HG02884 (cell line): ENCODE measurements around the gene COPG1.
"Not testable (repeated sequence)": the region's sequence is repeated elsewhere in the genome, so short reads cannot be mapped to it uniquely, and the experiment has no call there.

Source experiments
- ATAC-seq: cut with Tn5 transposase; IDR thresholded peaks from one replicate; pipeline ENCODE4 v1.9.1; 2021; ENCODE audit warnings: mild to moderate bottlenecking, moderate library complexity; ENCODE audit not compliant: unreplicated experiment

Gene COPG1

DNA sequence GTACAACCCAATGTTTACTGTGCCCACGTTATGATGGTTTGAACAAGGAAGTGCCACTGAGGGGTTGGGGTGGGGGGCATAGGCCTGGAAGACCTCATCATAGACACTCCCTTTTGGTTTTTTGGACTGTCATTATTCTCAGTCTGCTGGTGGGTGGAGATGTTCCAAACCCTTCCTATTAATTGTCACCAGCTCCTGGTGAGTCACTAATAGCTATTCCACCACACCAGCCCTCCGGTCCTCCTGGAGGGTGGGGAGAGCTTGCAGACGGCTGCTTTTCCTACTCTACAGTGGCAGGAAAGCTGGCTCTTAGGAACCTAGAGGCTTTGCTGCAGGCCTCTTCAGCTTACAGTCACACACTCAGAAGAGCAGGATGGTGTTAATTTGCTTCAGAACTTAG, 9.0 kb upstream of the COPG1 start:
- no peak for ATAC-seq

DNA sequence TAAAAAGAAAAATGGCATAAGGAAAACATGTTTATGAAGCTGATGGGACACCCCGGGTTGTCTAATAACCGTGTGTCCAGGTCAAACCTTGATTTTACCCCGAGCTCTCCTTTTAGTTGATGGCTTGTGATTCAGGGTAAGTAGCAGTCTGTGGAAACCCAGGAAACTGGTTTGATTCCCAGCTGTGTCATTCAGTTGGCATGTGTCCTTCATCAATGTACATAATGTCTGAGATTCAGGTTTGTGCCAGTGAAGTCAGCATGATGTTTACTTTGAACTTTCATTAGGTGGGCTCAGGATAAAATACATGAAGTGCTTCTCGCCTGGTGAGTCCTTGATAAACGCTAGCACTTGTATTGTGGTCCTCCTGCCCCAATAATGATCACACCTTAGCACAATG, 4.3 kb upstream of the COPG1 start:
- ATAC-seq: no peak

DNA sequence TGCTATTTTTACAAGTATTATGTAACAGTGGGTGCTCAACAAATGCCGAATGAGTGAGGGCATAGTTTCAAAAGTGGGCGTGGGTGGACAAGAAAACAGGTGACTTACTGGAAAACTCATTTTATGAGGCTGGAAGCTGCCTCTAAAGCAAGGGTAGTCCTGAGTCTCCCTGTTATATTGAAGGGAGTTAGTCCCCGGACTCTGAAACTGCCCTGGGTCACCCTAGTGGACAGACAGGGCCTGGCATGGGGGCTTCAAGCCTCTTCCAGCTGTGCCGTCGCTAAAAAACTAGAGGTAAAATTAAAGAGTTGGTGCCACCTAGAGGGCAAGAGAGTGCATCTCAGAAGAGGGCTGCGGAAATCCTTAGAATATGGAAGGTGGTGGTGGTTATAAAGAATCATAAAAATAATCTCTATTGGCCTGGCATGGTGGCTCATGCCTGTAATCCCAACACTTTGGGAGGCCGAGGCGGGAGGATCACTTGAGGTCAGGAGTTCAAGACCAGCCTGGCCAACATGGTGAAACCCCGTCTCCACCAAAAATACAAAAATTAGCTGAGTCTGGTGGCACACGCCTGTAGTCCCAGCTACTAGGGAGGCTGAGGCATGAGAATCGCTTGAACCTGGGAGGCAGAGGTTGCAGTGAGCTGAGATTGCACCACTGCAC, 3.6 kb upstream of the COPG1 start:
- ATAC-seq: not testable (repeated sequence)

DNA sequence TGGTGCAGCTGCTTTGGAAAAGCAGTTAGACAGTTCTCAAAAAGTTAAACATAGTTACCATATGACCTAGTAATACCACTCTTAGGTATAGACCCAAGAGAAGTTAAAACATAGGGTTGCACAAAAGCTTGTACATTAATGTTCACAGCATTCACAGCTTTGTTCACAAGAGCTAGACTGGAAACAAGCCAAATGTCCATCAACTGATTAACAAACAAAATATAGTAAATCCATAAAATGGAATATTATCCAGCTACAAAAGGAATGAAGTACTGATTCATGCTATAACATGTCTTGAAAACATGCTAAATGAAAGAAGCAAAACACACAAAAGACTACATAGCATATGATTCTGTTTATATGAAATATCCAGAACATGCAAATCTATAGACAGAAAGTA, 2.8 kb upstream of the COPG1 start:
- no peak for ATAC-seq

DNA sequence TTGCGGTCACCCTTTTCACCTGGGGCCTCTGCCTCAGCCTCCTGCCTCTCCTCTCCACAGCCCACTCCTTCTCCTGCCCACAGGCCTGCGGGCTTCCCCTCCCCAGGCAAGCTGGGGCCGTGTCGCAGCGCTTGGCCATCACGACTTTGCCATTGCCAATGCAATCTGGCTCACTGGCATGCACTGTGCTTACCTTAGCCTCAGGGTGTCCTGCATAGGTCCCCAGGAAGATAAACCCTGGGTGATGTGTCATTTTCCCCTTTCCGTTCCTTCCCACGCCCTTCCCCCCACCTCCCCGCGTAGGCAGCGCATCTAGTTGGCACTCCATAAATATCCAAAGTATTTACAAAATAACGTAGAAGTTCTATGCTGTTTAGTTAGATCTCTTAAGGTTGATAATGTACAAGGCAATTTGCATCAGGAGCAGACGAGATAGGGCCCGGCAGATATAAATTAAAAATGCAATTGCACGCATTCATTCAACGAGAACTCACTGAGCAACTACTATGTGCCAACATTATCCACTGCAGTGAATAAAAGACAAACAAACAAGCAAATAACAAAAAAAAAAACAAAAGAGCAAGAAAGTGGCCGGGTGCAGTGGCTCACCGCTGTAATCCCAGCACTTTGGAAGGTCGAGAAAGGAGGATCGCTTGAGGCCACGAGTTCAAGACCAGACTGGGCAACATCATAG, 973 bp upstream of the COPG1 start:
- ATAC-seq: no peak

DNA sequence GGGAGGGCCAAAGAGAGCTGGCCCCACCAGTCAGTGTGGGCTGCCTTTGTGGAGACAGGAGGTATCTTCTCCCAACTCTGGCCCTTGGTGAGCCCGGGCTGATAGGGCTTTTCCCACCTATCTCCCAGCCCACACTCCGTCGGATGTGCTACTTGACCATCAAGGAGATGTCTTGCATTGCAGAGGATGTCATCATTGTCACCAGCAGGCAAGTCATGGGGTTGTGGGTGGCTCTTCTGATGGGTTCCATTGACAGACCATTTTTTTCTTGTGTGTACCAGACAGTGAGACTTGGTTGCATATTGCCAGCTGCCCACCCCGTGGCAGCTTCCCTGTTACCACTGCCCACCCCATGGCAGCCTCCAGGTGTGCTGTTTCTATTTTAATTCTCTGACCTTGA, 3.3 kb downstream of the COPG1 start:
- no peak for ATAC-seq

DNA sequence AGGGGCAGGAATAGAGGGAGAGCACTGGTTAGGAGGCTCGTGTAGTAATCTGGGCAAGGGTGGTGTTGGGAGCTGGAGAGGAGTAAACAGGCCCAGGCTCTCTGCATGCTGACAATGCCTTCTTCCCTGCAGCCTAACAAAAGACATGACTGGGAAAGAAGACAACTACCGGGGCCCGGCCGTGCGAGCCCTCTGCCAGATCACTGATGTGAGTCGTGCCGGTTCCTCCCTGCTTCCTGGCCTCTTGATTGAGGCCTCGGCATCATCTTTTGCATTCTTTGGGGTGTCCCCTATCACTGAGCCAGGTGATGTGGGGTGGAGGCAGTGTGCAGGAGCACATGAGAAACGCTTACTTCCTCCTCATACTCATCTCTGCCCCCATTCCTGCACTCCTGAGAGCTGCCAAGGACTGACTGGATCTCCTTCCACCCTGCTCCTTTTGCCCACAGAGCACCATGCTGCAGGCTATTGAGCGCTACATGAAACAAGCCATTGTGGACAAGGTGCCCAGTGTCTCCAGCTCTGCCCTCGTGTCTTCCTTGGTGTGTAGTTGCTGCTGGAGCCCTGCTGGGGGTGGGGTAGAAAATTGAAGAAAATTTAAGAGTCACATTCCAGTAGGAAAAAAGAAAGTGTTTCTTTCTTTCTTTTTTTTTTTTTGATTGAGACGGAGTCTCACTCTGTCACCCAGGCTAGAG, 5.3 kb downstream of the COPG1 start:
- no peak for ATAC-seq

DNA sequence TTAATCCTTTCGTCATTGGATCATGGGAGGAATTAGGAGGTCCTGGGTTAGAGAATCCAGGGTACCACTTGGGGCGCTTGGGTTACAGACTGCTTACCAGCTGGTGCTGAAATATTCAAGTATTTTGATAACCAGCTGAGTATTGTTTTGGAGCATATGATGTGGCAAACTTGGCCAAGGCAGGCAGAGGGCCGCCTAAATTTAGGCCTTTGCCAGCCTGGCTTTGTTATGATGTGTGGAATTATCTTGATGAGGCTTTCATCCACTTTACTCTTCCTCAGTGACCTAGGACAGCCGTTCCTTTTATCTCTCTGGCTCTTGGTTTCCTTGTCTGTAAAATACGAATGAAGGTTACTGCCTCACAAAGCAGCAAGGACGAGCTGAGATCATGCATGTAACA, 6.9 kb downstream of the COPG1 start:
- ATAC-seq: no peak

DNA sequence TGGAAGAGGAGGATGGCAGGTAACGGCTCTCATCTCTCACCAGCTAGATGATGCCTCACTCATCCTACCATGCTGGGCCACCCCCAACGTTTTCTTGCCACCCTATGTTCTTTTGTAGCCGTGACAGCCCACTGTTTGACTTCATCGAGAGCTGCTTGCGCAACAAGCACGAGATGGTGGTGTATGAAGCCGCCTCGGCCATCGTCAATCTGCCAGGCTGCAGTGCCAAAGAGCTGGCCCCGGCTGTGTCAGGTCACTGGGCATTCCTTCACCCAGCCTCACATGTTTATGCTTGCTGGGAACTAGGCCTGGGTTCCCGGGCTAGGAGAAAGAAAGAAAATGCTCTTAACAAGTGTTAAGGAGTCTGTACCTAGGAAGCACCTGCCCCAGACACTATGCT, 8.2 kb downstream of the COPG1 start:
- no peak for ATAC-seq

DNA sequence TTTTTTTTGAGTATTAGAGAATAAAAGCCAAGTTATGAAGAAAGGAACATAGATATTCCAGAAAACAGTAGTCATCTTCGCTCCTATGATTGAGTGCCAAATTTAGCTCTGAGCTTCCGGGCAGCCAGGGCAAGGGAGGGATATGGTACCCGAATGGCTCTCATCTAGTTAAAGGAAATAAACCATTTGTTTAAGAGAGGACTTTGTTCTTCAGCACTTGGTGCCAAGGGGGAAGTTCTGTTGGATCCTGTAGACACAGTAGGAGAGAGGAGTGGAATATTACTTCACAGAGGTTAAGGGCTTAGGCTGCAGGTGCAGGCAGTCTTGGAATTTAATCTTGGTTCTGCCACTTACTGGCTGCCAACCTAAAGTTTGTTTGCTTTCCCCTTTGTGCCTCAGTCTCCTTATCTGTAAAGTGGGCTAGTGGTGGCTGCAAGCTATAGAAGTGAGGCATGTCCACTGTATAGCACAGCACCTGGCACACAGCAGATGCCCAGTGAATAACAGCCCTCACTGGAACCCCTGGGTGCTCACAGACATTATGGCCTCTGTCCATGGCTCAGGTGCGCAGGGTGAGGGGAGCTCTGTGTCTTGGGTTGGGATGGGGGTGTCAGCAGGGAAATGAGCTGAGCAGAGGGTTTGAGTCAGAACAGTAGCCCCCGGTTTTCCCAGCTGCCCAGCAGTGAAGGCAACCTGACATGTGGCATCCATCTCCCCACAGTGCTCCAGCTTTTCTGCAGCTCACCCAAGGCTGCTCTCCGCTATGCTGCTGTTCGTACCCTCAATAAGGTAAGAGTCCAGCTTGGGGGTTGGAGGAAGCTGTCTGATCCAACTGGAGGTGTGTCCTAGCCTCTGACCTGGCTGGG, 10.4 kb downstream of the COPG1 start:
- ATAC-seq: no peak

DNA sequence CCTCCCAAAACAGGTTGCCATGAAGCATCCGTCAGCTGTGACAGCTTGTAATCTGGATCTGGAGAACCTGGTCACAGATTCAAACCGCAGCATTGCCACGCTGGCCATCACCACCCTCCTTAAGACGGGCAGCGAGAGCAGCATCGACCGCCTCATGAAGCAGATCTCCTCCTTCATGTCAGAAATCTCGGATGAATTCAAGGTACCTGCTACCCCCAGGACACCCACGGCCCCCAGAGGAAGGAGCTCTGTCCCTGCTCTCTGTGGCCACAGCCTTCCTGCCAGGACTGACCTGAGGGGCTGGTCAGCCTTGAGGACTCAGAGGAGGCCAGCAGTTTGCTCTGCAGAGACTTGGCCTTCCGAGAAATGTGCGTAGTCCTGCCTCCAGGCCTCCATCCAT, 11.2 kb downstream of the COPG1 start:
- no peak for ATAC-seq

DNA sequence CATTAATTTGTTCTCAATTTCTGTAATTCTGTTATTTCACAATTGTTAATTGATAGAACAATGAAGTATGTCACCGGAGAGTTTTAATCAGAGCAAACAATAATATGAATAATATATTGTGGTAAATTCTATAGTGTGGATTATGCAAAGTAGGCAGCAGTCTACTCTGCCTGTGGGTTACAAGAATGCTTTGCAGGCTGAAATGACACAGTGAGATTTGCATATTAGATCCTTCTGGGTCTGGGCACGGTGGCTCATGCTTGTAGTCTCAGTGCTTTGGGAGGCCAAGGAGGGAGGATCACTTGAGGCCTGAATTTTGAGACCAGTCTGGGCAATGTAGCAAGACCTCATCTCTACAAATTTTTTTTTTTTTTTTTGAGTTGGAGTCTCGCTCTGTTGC, 12.5 kb downstream of the COPG1 start:
- no peak for ATAC-seq

DNA sequence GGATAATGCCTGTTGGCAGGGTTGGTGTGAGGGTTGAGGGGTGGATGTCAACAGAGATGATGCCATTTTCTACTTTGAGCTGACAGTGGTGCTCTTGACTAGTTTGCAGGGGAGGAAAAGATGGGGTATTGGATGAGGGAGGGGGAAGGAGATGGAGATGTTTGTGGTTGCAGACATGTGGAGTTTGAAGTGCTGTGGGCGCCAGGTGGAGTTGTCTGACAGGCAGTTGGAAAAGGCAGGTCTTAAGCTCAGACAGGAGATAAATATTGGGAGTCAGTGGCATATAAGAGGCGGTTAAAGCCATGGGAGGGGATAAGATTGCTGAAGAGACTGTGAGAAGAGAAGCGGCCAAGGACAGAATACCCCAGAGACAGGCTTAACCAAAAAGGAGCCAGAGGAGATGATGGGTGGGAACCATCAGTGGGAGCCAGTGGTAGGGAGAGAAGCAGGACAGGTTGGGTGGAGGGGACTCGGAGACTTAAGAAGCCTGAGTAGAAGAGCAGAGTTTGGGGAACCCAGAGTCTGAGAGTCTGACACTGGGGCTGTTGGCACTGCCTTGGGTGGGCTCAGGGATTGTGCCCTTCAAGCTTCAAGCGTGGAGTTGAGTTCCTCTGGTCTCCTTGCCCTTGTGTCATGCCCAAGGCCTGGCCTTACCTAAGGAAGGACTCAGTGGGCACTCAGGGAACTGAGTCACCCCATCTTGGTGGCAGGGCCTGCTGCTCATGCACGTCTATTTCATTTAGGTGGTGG, 13.9 kb downstream of the COPG1 start:
- no peak for ATAC-seq

DNA sequence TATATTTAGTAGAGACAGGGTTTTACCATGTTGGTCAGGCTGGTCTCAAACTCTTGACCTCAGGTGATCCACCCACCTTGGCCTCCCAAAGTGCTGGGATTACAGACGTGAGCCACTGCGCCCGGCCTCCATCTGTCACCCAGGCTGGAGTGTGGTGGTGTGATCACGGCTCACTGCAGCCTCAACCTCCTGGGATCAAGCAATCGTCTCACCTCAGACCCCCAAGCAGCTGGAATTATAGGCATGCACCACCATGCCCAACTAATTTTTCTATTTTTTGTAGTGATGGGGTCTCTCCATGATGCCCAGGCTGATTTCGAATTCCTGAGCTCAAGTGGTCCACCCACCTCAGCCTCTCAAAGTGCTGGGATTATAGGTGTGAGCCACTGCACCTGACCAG, 15.6 kb downstream of the COPG1 start:
- ATAC-seq: not testable (repeated sequence)

DNA sequence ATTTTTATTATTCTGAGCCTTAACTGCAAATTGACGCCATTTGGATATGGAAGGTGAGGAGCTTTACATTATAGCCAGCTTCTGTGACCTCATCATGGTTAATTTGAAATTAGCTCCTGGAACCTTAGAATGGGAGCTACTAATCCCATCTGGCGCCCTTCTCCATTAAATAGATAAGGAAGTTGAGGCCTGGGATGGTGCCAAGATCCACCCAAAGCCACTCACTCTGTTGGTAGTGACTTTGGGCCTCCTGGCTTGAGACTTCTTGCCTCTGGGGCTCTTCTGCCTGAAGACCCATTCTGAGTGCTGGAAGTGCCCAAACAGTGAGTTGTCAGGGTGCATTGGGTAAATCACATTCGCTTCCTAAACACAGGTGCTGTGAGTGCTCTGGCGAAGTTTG, 17.2 kb downstream of the COPG1 start:
- ATAC-seq: no peak

DNA sequence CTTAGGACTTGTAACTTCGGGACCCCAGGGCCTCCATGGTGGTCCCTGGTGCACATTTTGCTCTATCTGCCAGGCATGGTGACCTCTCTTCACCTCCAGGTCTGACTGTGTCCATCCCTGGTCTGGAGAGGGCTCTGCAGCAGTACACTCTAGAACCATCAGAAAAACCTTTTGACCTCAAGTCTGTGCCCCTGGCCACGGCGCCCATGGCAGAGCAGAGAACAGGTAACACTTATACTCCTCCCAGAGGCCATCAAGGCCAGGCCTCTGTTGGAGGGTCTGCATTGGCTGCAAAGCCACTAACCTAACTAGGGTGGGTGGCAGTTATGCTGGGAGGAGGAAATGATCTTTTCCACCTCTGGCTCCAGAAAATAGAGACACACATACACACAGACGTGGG, 19.0 kb downstream of the COPG1 start:
- no peak for ATAC-seq

DNA sequence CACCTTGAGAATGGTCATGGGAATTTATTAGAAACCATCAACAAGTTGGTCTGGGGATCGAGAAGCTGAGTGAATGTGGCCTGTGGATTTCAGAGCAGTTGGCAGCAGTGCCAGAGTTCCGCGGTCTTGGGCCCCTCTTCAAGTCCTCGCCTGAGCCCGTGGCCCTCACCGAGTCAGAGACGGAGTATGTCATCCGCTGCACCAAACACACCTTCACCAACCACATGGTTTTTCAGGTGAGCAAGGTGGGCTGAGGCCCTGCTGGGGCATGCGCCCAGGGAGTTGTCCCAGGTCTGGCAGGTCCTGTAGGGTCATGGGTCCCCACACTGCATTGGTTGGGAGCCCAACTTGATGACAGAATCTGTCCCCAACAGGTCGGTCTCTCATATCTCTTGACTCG, 22.3 kb downstream of the COPG1 start:
- no peak for ATAC-seq

DNA sequence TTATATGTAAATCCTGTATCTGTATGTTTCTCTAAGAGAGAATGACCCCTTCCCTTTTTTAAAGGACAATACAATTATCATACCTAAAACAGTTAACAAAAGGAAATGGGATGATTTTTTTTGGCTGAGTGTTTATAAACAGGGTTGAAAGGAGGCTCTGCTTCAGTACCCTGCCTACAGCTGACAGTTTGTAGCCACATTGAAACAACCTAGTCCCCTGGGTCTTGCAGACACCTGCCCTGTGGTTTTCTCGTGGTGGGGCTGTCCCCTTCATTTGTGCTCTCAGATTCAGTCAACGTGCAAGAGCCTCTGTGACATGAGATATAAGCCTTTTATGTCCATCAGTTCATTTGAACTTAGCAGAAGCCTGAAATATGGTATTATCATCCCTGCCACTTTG, 27.0 kb downstream of the COPG1 start:
- peak; percentile 79 for ATAC-seq

DNA sequence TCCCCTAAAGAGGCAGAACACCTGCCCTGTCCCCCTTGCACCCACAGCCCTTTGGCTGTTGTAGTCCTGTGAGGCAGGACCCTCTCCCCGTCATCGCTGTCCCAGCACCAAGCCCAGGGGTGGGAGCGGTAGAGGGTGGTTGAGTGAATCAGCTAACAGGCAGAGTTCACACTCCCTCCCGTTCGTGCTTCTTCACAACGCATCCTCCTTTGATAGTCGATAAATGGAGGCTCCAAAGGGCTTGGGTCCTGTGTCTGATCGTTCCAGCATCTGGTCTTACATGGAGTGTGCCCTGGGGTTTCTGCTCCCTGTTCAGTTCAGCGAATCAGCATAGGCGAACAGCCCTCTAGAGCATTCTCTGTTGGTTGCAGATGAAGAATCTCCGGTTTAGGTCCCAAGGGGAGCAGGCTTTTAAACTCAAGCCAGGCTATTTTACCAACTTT, 28.4 kb downstream of the COPG1 start:
- no peak for ATAC-seq

DNA sequence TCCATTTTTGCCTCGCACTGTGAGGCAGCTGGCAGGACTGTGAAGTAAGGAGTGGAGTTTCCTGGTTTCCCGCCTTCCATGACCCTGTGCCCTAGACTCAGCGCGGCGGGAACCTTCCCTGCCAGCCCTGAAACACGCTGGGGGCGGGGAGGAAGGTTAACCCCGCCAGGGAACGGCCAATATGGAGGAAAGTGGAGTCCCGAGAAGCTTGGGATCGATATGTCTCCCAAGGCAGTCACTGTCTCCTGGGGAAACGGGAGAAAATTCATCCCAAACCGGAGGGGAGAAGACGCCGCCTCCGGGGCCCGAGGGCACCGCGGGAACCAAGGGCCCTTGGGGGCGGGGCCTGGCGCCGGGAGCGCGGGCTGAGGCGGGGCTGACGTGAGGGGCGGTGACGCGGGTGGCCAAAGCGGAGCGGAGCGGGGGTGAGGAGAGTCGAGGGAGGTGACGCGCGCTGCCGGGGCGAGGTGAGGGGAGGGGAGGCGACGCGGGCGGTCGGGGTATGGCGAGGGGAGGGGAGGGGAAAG, 29.1 kb downstream of the COPG1 start, which contains the start of gene HMCES:
HMCES (plus strand) TSS at position 432 of the 527 bp plus-strand sequence. CDS start 863 bp downstream, outside the sequence.
- peak; percentile 45 for ATAC-seq
